Mesenchymal stem cell (in vitro differentiated cells and primary cell): ENCODE data around the gene TBX3.
A peak's percentile ranks its signal among the peaks of the same experiment; 100 is the strongest.

Source experiments
- DNase-seq: peaks from one replicate; pipeline ENCODE4 v3.0.0-alpha.2; 2013
- H2AFZ ChIP-seq: one replicate; pipeline ENCODE4 v1.6.1; 2013; ENCODE audit warnings: low read depth, mild to moderate bottlenecking, control low read depth, inconsistent platforms, low read length, moderate library complexity
- H2AK5ac ChIP-seq: 2 replicates; pipeline ENCODE4 v1.6.1; 2013; ENCODE audit warnings: low read length, moderate library complexity, mild to moderate bottlenecking, inconsistent platforms; ENCODE audit not compliant: severe bottlenecking
- H2BK120ac ChIP-seq: one replicate; pipeline ENCODE4 v1.6.1; 2013; ENCODE audit warnings: low read depth, mild to moderate bottlenecking, inconsistent platforms, low read length, moderate library complexity
- H2BK12ac ChIP-seq, 2 experiments: one replicate each; pipeline ENCODE4 v1.6.1; 2013; ENCODE audit warnings: inconsistent platforms in 2 of 2, low read length in 2 of 2, mild to moderate bottlenecking in 2 of 2, moderate library complexity in 2 of 2, control low read depth in 1 of 2
- H2BK15ac ChIP-seq: one replicate; pipeline ENCODE4 v1.6.1; 2013; ENCODE audit warnings: mild to moderate bottlenecking, low read depth, inconsistent platforms; ENCODE audit not compliant: poor library complexity, severe bottlenecking
- H2BK5ac ChIP-seq: 2 replicates; pipeline ENCODE4 v1.6.1; 2013; ENCODE audit warnings: low read depth, mild to moderate bottlenecking, low read length, control low read depth, inconsistent platforms; ENCODE audit not compliant: poor library complexity, severe bottlenecking
- H3K14ac ChIP-seq, 2 experiments: one replicate each; pipeline ENCODE4 v1.6.1; 2013; ENCODE audit warnings: inconsistent platforms in 2 of 2, low read length in 2 of 2, control low read depth in 1 of 2, mild to moderate bottlenecking in 1 of 2, moderate library complexity in 1 of 2
- H3K18ac ChIP-seq, 2 experiments: one replicate each; pipeline ENCODE4 v1.6.1; 2013; ENCODE audit warnings: inconsistent platforms in 2 of 2, low read length in 2 of 2, control low read depth in 1 of 2, low read depth in 1 of 2, mild to moderate bottlenecking in 1 of 2
- H3K23ac ChIP-seq, 2 experiments: one replicate each; pipeline ENCODE4 v1.6.1; 2013; ENCODE audit warnings: inconsistent platforms in 2 of 2, low read length in 2 of 2, mild to moderate bottlenecking in 2 of 2, moderate library complexity in 2 of 2, control low read depth in 1 of 2
- H3K27ac ChIP-seq: 2 replicates; pipeline ENCODE4 v1.5.1; 2013; ENCODE audit warnings: mild to moderate bottlenecking, moderate library complexity, low read length, control low read depth, inconsistent platforms; ENCODE audit not compliant: poor library complexity, severe bottlenecking
- H3K27me3 ChIP-seq, 2 experiments: 2 replicates each; pipeline versions ENCODE4 v1.6.1 to v1.7.0; 2013; ENCODE audit warnings: low read length in 2 of 2, mild to moderate bottlenecking in 2 of 2, moderate library complexity in 2 of 2, control low read depth in 1 of 2, inconsistent platforms in 1 of 2; ENCODE audit not compliant: control insufficient read depth in 1 of 2, insufficient read depth in 1 of 2
- H3K36me3 ChIP-seq, 2 experiments: 2 replicates each; pipeline versions ENCODE4 v1.6.1 to v1.7.0; 2013; ENCODE audit warnings: low read length in 2 of 2, control low read depth in 1 of 2, inconsistent platforms in 1 of 2, low read depth in 1 of 2, mild to moderate bottlenecking in 1 of 2; ENCODE audit not compliant: insufficient read depth in 2 of 2, control insufficient read depth in 1 of 2
- H3K4ac ChIP-seq, 2 experiments: one replicate each; pipeline ENCODE4 v1.6.1; 2013; ENCODE audit warnings: inconsistent platforms in 2 of 2, low read length in 2 of 2, mild to moderate bottlenecking in 2 of 2, moderate library complexity in 2 of 2, control low read depth in 1 of 2, low read depth in 1 of 2
- H3K4me1 ChIP-seq: 2 replicates; pipeline ENCODE4 v1.6.1; 2013; ENCODE audit warnings: low read depth, low read length, control low read depth; ENCODE audit not compliant: control insufficient read depth, insufficient read depth
- H3K4me2 ChIP-seq: 2 replicates; pipeline ENCODE4 v1.6.1; 2013; ENCODE audit warnings: low read length, mild to moderate bottlenecking, inconsistent platforms; ENCODE audit not compliant: poor library complexity, severe bottlenecking
- H3K4me3 ChIP-seq, 2 experiments: 2 replicates each; pipeline versions ENCODE4 v1.5.1 to v1.7.0; 2013; ENCODE audit warnings: low read length in 2 of 2, mild to moderate bottlenecking in 2 of 2, control low read depth in 1 of 2, low read depth in 1 of 2; ENCODE audit not compliant: insufficient read depth in 1 of 2
- H3K79me1 ChIP-seq: replicated peaks from 2 replicates; pipeline ENCODE4 v1.6.1; 2013; ENCODE audit warnings: mild to moderate bottlenecking, control low read depth, low read length, inconsistent platforms; ENCODE audit not compliant: poor library complexity, severe bottlenecking
- H3K9ac ChIP-seq: 2 replicates; pipeline ENCODE4 v1.7.0; 2013; ENCODE audit warnings: mild to moderate bottlenecking, low read length, moderate library complexity
- H3K9me3 ChIP-seq: 2 replicates; pipeline ENCODE4 v1.7.0; 2013; ENCODE audit warnings: mild to moderate bottlenecking, low read length; ENCODE audit not compliant: control insufficient read depth
- H4K8ac ChIP-seq: one replicate; pipeline ENCODE4 v1.6.1; 2013; ENCODE audit warnings: inconsistent platforms, mild to moderate bottlenecking, low read length, moderate library complexity
- H4K91ac ChIP-seq: one replicate; pipeline ENCODE4 v1.6.1; 2013; ENCODE audit warnings: mild to moderate bottlenecking, low read length, inconsistent platforms
- WGBS: methylation state at CpG from one replicate; pipeline ENCODE4 v1.1.7; 2013; ENCODE audit warnings: mixed read lengths; 5-methylcytosine and 5-hydroxymethylcytosine counted together

Gene TBX3

DNA sequence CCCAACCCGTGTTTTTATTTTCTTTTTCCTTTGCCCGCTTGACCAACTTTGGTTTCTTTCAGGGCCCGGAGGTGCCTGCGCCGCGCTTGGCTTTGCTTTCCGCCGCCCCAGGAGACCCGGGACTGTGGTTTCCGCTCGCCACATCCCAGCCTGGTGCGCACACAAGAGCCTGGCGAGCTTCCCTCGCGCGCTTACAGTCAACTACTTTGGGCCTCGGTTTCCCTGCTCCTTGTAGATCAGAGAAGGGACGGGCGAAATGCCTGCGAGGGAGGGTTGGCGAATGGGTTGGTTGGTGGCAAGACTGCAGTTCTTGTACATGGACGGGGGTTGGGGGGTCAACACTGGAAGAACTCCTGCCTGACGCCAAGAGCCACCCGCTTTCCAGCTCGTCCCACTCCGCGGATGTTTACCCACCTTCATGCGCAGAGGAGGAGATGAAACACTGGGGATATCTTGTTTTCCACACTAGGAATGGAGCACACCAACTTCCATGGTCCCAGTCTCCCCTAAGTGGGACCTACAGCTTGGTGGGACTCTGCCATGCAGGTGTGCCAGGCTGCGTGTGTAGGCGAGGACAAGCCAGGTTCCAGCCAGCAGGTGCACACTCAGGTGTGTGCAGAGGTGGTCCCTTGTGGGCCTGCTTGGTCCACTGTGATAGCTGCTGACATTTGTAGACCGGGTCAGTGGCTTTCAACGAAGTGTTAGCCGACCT is 16.6 kb upstream of the TBX3 start:
- Histone ChIP-seq H2BK120ac (no peak overlapping the region), H3K4ac (no peak overlapping the region), H2BK12ac (peak overlapping the region in 1 of 2 experiments; percentile 47), H2AK5ac (no peak overlapping the region), H4K91ac (no peak overlapping the region), H3K27me3 (peaks cover 71 to 87% of the 10 kb centered on the region in 2 experiments), H4K8ac (no peak overlapping the region), H3K14ac (peak overlapping the region in 1 of 2 experiments; percentile 67), H3K4me1 (no peaks in the 10 kb centered on the region), H3K4me2 (no peak overlapping the region), H2BK15ac (peak overlapping the region; percentile 34), H3K36me3 (no peaks in the 10 kb centered on the region), H3K79me1 (no peaks in the 10 kb centered on the region), H3K9me3 (no peaks in the 10 kb centered on the region), H2AFZ (no peak overlapping the region), H3K4me3 (no peak overlapping the region), H3K9ac (no peak overlapping the region), H3K27ac (no peak overlapping the region), H2BK5ac (no peak overlapping the region), H3K23ac (peak overlapping the region in 1 of 2 experiments; percentile 34), H3K18ac (peak overlapping the region in 1 of 2 experiments; percentile 48)
- 11% methylated on average over 33 of the region's 33 CpGs for WGBS
- no peak for DNase-seq

DNA sequence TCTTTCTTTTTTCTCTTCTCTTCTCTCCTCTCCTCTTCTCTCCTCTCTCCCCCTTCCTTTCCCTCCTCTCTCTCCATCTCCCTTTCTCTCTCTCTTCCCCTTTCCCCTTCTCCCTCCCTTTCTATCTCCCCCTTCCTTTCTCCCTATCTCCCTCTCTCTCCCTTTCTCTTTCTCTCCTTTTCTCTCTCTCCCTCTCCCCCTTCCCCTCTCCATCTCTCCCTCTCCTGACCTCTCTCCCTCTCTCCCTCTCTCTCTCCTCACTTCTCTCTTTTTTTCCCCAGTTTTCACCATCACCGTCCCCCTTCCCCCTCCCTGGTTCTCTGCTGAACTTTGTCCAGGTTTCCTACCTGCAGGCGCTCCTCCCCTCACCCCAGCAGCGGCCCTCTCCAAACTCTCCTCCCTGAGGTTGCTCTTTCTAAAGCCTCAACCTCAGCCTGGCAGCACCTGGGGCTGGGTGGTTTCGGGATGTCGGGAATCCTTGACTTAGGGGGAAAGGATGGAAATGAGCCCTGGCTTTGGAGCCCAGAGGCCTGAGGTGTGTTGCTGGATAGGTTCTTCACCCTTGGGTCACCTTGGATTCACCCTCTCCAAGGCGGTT is 14.7 kb upstream of the TBX3 start:
- Histone ChIP-seq H2BK5ac (no peak overlapping the region), H2BK15ac (no peak overlapping the region), H2AFZ (no peak overlapping the region), H3K14ac (no peak overlapping the region), H2BK12ac (no peak overlapping the region), H3K23ac (peak overlapping the region in 1 of 2 experiments; percentile 26), H3K18ac (no peak overlapping the region), H4K8ac (no peak overlapping the region), H3K4ac (peak overlapping the region in 1 of 2 experiments; percentile 33), H2AK5ac (no peak overlapping the region), H3K27ac (no peak overlapping the region), H3K9me3 (no peaks in the 10 kb centered on the region), H3K79me1 (no peaks in the 10 kb centered on the region), H3K4me3 (peak overlapping the region in 1 of 2 experiments; percentile 79), H3K4me1 (no peaks in the 10 kb centered on the region), H3K4me2 (no peak overlapping the region), H4K91ac (no peak overlapping the region), H3K9ac (peak overlapping the region; percentile 78), H3K36me3 (no peaks in the 10 kb centered on the region), H2BK120ac (no peak overlapping the region), H3K27me3 (peaks cover 83 to 98% of the 10 kb centered on the region in 2 experiments)
- DNase-seq: no peak
- 11% methylated on average over 4 of the region's 6 CpGs for WGBS

DNA sequence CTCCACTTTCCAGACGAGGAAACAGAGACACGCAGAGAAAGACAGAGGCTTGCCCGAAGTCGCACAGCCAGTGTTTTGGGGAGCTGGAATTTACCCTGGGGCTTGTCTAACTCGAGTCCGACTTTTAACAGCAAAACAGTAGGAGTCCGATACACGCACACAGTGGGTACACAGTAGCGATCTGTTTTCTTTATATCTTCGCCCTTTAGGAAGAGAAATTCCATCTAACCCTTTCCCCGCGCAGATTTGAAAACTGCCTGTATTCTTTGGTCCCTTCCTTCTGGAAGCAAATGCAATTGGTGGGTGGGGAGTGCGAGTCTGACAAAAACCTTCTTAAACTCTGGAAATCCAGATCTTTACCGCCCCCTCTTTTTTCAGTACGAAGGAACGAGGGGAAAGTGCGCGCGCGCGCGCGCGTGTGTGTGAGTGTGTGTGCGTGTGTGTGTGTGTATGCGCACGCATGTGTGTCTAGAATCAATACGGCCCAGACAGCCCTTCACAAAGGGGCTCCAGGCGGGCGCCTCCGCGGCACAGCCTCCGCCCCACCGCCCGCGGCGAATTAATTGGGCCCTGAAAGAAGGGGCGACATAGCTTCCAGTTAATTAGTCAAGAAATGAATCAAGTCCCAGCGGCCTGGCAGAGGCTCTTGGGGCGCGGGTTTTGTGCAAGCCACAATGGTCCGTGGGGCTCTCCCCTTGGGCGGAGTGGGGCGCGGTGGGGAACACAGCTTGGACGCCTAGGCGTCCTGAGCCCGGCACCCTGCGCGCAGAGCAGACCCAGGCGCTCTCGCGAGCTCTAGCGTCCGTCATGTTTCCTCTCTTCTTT is 14.0 kb upstream of the TBX3 start:
- peak; percentile 52 for DNase-seq
- no peak overlapping the region for H2BK15ac ChIP-seq
- no peak overlapping the region for H3K4me2 ChIP-seq
- H2AK5ac ChIP-seq: no peak overlapping the region
- no peak overlapping the region for H2AFZ ChIP-seq
- H2BK12ac ChIP-seq: peak overlapping the region in 1 of 2 experiments; percentile 56
- no peak overlapping the region for H3K27ac ChIP-seq
- H2BK120ac ChIP-seq: no peak overlapping the region
- under 1% methylated on average over 38 of the region's 55 CpGs for WGBS
- no peak overlapping the region for H2BK5ac ChIP-seq
- peak overlapping the region in 1 of 2 experiments; percentile 72 for H3K23ac ChIP-seq
- no peaks in the 10 kb centered on the region for H3K9me3 ChIP-seq
- peaks cover 80 to 99% of the 10 kb centered on the region in 2 experiments for H3K27me3 ChIP-seq
- H3K4ac ChIP-seq: no peak overlapping the region
- H3K4me3 ChIP-seq: peak overlapping the region; percentile 21 to 79
- H3K79me1 ChIP-seq: no peaks in the 10 kb centered on the region
- H4K91ac ChIP-seq: no peak overlapping the region
- no peaks in the 10 kb centered on the region for H3K36me3 ChIP-seq
- H3K9ac ChIP-seq: peak overlapping the region; percentile 78
- H4K8ac ChIP-seq: peak overlapping the region; percentile 24
- peak overlapping the region in 1 of 2 experiments; percentile 46 for H3K18ac ChIP-seq
- no peak overlapping the region for H3K14ac ChIP-seq
- no peaks in the 10 kb centered on the region for H3K4me1 ChIP-seq
